ENCODE measurements around the gene PTPRC. TPM values are rescaled to one million over a fixed set of nuclear protein-coding genes. Genes with fewer than 3 reads are reported as not detected.

The PTPRC gene
- total RNA-seq, 3 donors from 2014 or later, result 22.0 to 36.0 (median 35.7) TPM

- Histone ChIP-seq H3K4me3 (no peak overlapping the region), H3K36me3 (no peaks in the 10 kb centered on the region), H3K27me3 (no peaks in the 10 kb centered on the region), H3K9me3 (no peaks in the 10 kb centered on the region), H3K27ac (no peak overlapping the region), H3K4me1 (no peaks in the 10 kb centered on the region)
- intact Hi-C loops (cut with DNase I; ENCODE audit: low total_unique reads), result no loop called here
- no peak for DNase-seq (ENCODE audit: low spot score in 2 of 2)
- no peak for TF ChIP-seq POLR2A (IDR thresholded peaks at IDR 0.05)
- TF ChIP-seq CTCF (IDR thresholded peaks at IDR 0.05), result no peak
- TF ChIP-seq POLR2AphosphoS5 (IDR thresholded peaks at IDR 0.05), result no peak
These were observed 33.9 kb upstream of the PTPRC start for GRCh38 chr1:198604975-198605374.

GRCh38 chr1:198605406-198605805 is 33.4 kb upstream of the PTPRC start:
- Histone ChIP-seq H3K27ac (no peak overlapping the region), H3K4me1 (no peaks in the 10 kb centered on the region), H3K9me3 (no peaks in the 10 kb centered on the region), H3K4me3 (no peak overlapping the region), H3K36me3 (no peaks in the 10 kb centered on the region), H3K27me3 (no peaks in the 10 kb centered on the region)
- intact Hi-C loops (cut with DNase I; ENCODE audit: low total_unique reads), result no loop called here
- DNase-seq (ENCODE audit: low spot score in 2 of 2), result no peak
- no peak for TF ChIP-seq POLR2A (IDR thresholded peaks at IDR 0.05)
- no peak for TF ChIP-seq CTCF (IDR thresholded peaks at IDR 0.05)
- TF ChIP-seq POLR2AphosphoS5 (IDR thresholded peaks at IDR 0.05), result no peak

GRCh38 chr1:198606020-198606438 is 32.8 kb upstream of the PTPRC start:
- no peak overlapping the region for H3K4me3 ChIP-seq
- no peak for DNase-seq (ENCODE audit: low spot score in 2 of 2)
- no peak overlapping the region for H3K27ac ChIP-seq
- no peaks in the 10 kb centered on the region for H3K9me3 ChIP-seq
- TF ChIP-seq POLR2AphosphoS5 (IDR thresholded peaks at IDR 0.05) (no peak), CTCF (IDR thresholded peaks at IDR 0.05) (no peak), POLR2A (IDR thresholded peaks at IDR 0.05) (no peak)
- H3K27me3 ChIP-seq, result no peaks in the 10 kb centered on the region
- intact Hi-C loops (cut with DNase I; ENCODE audit: low total_unique reads), result no loop called here
- H3K4me1 ChIP-seq, result no peaks in the 10 kb centered on the region
- no peaks in the 10 kb centered on the region for H3K36me3 ChIP-seq

GRCh38 chr1:198607714-198608113 is 31.1 kb upstream of the PTPRC start:
- intact Hi-C loops (cut with DNase I; ENCODE audit: low total_unique reads), result no loop called here
- no peaks in the 10 kb centered on the region for H3K9me3 ChIP-seq
- no peaks in the 10 kb centered on the region for H3K36me3 ChIP-seq
- no peak overlapping the region for H3K27ac ChIP-seq
- DNase-seq (ENCODE audit: low spot score in 2 of 2), result no peak
- TF ChIP-seq POLR2AphosphoS5 (IDR thresholded peaks at IDR 0.05) (no peak), POLR2A (IDR thresholded peaks at IDR 0.05) (no peak), CTCF (IDR thresholded peaks at IDR 0.05) (no peak)
- no peaks in the 10 kb centered on the region for H3K27me3 ChIP-seq
- H3K4me1 ChIP-seq, result no peaks in the 10 kb centered on the region
- H3K4me3 ChIP-seq, result no peak overlapping the region

- TF ChIP-seq CTCF (IDR thresholded peaks at IDR 0.05) (no peak), POLR2AphosphoS5 (IDR thresholded peaks at IDR 0.05) (no peak), POLR2A (IDR thresholded peaks at IDR 0.05) (no peak)
- H3K4me1 ChIP-seq, result no peaks in the 10 kb centered on the region
- no peak overlapping the region for H3K4me3 ChIP-seq
- H3K36me3 ChIP-seq, result no peaks in the 10 kb centered on the region
- H3K27ac ChIP-seq, result no peak overlapping the region
- no peaks in the 10 kb centered on the region for H3K9me3 ChIP-seq
- DNase-seq (ENCODE audit: low spot score in 2 of 2), result no peak
- no peaks in the 10 kb centered on the region for H3K27me3 ChIP-seq
- intact Hi-C loops (cut with DNase I; ENCODE audit: low total_unique reads), result no loop called here
These were observed 28.5 kb upstream of the PTPRC start for GRCh38 chr1:198610362-198610761.
